Activated CD8-positive, alpha-beta memory T cell treated with anti-CD3 and anti-CD28 coated beads, Interleukin-2, amount 10 ng/mL, durations not matched to agents 7 days and 5 days (primary cell): ENCODE results near the gene LHX4. TPM values are rescaled to one million over a fixed set of nuclear protein-coding genes. Genes with fewer than 3 reads are reported as not detected.

Experiments
- ATAC-seq: fragments of 150-1000 bp; cut with Tn5 transposase; one replicate; pipeline ENCODE4 v1.10.0; 2021; ENCODE audit warnings: moderate library complexity
- CTCF ChIA-PET: fragments of 350-600 bp; sonication (Branson Sonifier 250); formaldehyde crosslinking; loops from one replicate; lab custom pipeline; 2021; ENCODE audit warnings: antibody characterized with exemption; lab: Charles Lee
- DNase-seq: peaks from one replicate; pipeline ENCODE4 v3.0.0-alpha.2; 2020
- H3K27ac Mint-ChIP-seq: one replicate; pipeline ENCODE4 v1.8.0; 2021; ENCODE audit warnings: mild to moderate bottlenecking, mixed read lengths
- H3K27me3 Mint-ChIP-seq: one replicate; pipeline ENCODE4 v1.8.0; 2021; ENCODE audit warnings: mixed read lengths
- H3K36me3 Mint-ChIP-seq: one replicate; pipeline ENCODE4 v1.8.0; 2021; ENCODE audit warnings: mild to moderate bottlenecking, mixed read lengths
- H3K4me1 Mint-ChIP-seq: one replicate; pipeline ENCODE4 v1.8.0; 2021; ENCODE audit warnings: mixed read lengths
- H3K4me3 Mint-ChIP-seq: one replicate; pipeline ENCODE4 v1.8.0; 2021; ENCODE audit warnings: mild to moderate bottlenecking, moderate library complexity, mixed read lengths
- H3K9me3 Mint-ChIP-seq: one replicate; pipeline ENCODE4 v1.8.0; 2022; ENCODE audit warnings: low read depth, mixed read lengths
- total RNA-seq, 2 experiments: library from RNA; stranded (reverse); gene quantifications; one replicate each; pipeline ENCODE4 v1.2.3, GENCODE V29; 2021

Gene LHX4
- total RNA-seq, 2 experiments from 2014 or later, result not detected

DNA sequence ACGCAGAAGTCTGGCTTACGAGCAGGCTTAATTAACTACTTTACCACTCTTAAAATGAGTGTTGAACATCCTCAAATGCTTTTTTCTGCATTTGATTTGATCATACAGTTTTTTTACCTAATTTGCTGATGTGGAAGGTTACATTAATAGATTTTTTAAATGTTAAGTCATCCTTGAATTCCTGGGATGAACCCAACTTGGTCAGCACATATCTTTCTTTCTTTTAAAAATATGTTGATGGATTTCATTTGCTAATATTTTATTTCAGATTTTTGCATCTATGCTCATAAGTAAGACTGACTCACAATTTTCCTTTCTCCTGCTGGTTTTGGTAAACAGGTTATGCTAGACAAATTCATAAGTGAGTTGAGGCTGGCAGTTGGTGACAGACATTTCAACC, 82.9 kb downstream of the LHX4 start:
- CTCF ChIA-PET, result interaction anchor here (0.6 kb wide), 1 partner anchor 25 kb away, joined by 4 read pairs; no protein-coding TSS in a partner anchor
- ATAC-seq (no peak), DNase-seq (no peak)
- Mint-ChIP-seq H3K27ac (no peak overlapping the region), H3K27me3 (no peaks in the 10 kb centered on the region), H3K4me1 (peaks cover 10% of the 10 kb centered on the region), H3K36me3 (peaks cover 7% of the 10 kb centered on the region), H3K9me3 (no peaks in the 10 kb centered on the region), H3K4me3 (no peak overlapping the region)

- no peak for DNase-seq
- CTCF ChIA-PET, result no interaction called here
- H3K36me3 Mint-ChIP-seq, result peaks cover 14% of the 10 kb centered on the region
- H3K27ac Mint-ChIP-seq, result no peak overlapping the region
- H3K9me3 Mint-ChIP-seq, result peaks cover 15% of the 10 kb centered on the region
- no peaks in the 10 kb centered on the region for H3K27me3 Mint-ChIP-seq
- no peaks in the 10 kb centered on the region for H3K4me1 Mint-ChIP-seq
- H3K4me3 Mint-ChIP-seq, result no peak overlapping the region
- ATAC-seq, result no peak
Measured at GRCh38 chr1:180327089-180327488, 97.0 kb downstream of the LHX4 start.

Other genes starting within 250 kb of the LHX4 start
- 10 to 100 TPM; 25.4 to 35.5 TPM for gene QSOX1, start 75.4 kb upstream of the LHX4 start, total RNA-seq